ENCODE results near the gene AACS.

Gene AACS

DNA sequence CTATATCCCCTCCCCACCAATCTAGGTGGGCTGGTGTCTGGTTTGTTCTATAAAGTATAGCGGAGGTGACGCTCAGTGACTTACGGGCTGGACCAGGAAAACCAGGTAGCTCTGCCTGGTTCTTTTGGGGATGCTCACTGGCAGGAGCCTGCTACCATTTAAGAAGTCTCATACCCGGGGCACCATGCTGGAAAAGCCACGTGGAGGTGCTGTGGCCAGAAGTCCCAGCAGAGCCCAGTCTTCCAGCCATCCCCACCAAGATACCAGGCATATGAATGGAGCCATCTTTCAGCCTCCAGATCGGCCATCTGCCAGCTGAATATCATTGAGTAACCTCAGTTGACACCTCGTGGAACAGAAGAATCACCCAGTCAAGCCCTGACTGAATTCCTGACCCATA lies 87.2 kb downstream of the AACS start:
- no peak for DNase-seq (ENCODE audit: low spot score)

DNA sequence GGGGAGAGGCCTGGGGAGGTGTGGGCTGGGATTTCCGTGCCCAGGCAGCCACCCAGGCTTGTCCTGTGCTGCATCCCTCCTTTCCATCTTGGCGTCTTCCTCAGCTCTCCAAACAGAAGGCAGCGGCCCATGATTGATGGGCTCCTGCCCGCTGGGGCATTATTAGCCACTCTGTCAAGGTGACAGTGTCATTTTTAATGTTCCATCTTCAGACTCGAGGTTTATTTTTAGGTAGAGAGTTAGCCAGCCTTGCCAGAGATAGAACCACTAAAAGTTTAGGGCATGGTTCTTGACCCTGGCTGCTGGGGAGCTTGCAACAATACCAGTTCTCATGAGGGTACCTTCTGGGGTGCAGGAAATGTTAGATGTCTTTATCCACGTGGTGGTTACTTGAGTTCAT lies 90.1 kb downstream of the AACS start:
- no peak for DNase-seq (ENCODE audit: low spot score)

DNA sequence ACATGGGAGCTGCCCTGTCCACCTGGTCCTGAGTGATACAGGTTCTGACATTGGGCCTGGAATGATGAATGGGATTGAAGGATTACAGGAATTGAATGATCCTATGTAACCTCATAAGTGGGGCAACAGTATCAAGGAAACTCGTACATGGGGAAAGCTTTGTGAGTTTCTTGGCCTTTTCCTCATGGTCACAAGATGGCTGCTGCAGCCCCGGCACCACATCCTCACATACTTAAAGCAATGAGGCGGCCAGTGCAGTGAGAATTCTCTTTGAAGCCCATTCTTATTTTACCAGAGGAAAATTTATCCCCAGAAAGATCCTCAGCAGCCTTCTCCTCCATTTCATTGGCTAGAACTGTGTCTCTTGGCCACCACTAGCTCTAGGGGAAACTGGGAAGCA lies 91.9 kb downstream of the AACS start:
- no peak for DNase-seq (ENCODE audit: low spot score)

- DNase-seq (ENCODE audit: low spot score): no peak
Observed at GRCh38 chr12:125159702-125160101, 94.5 kb downstream of the AACS start.

- DNase-seq (ENCODE audit: low spot score): no peak
Observed at GRCh38 chr12:125160281-125160955, 95.2 kb downstream of the AACS start.

DNA sequence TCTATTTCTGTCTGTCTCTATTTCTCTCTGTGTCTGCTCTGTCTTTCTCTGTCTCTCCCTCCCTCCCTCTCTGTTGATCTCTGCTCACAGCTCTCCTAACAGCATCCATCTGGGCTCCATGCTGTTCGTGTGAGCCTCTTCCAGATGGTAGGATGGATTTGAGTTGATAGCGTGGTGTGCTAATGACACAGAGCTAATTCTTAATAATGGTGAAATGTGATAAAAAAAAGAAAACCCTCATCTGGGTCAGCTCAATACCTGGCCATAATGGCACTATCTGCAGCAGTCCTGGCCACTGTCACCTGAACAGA lies 96.4 kb downstream of the AACS start:
- DNase-seq (ENCODE audit: low spot score): no peak

GRCh38 chr12:125162489-125163028 lies 97.3 kb downstream of the AACS start:
- no peak for DNase-seq (ENCODE audit: low spot score)

DNA sequence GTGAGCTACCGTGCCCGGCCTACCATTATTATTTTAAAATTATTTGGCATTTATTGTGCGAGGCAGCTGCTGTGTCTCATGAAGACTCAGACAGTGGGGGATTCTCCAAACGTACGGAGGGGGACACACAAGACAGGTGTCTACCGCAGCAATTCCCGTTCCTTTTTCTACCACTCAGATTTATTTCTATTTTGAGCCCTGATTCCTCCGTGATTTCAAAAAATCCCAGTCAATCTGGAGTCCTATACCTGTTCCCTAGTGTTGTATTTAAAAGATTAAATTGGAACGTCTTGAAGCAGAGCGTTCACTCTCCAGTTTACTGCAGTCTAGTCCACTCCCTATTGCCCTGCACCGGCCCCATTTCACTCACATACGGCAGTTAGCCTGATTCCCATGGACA lies 97.9 kb downstream of the AACS start:
- no peak for DNase-seq (ENCODE audit: low spot score)

GRCh38 chr12:125164541-125164940 lies 99.3 kb downstream of the AACS start:
- no peak for DNase-seq (ENCODE audit: low spot score)

GRCh38 chr12:125166041-125166440 lies 100.8 kb downstream of the AACS start:
- no peak for DNase-seq (ENCODE audit: low spot score)

- no peak for DNase-seq (ENCODE audit: low spot score)
Observed at GRCh38 chr12:125167658-125168057, 102.4 kb downstream of the AACS start.

GRCh38 chr12:125169451-125169850 lies 104.2 kb downstream of the AACS start:
- no peak for DNase-seq (ENCODE audit: low spot score)

DNA sequence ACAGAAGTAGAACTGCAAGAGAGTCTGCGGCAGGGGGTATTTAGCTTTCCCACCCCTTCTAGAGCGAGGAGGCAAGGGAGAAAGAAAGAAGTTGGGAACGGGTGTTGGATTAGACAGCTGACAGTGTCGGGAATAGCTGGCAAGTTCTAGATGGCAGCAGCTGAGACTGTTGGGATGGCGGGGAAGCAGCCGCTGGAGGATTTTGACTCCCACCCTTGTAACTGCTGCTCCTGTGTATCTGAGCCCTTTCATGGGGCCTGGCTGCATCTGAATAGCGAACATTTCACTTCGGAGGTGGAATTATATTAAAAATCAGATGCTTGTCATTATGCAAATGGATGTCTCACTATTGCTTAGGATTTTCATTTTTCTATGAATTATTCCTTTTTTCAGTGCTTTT lies 104.6 kb downstream of the AACS start:
- no peak for DNase-seq (ENCODE audit: low spot score)

GRCh38 chr12:125171267-125171666 lies 106.0 kb downstream of the AACS start:
- no peak for DNase-seq (ENCODE audit: low spot score)

DNA sequence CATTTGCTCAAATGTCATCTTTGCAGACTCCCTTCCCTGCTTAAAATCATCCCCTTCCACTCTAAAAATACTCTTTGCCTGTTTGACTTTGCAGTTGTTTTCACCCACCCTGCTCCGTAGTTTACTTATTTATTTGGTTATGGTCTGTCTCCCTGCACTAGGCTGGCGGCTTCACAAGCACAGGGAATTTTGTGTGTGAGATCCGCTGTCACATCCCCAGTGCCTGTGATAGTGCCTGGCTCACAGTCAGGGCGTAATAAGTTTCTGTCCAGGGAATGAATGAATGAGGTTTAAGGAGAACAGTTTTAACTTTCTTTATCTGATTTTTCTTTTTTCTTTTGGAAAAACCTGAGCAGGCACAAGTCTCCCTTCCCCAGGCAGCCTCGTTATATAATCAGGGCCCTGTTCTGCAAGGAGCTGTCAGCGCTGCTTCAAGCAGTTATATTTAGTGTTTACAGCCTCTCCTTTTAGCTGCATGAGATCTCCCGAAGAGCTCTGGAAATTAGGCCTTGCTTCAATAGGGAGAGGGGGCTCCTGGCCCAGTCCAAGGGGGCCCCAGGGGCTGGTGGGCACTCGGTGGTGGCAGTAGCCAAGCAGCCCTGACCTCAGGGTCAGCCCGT lies 107.1 kb downstream of the AACS start:
- no peak for DNase-seq (ENCODE audit: low spot score)

GRCh38 chr12:125175576-125175975 lies 110.3 kb downstream of the AACS start:
- DNase-seq (ENCODE audit: low spot score): no peak

GRCh38 chr12:125178222-125178621 lies 113.0 kb downstream of the AACS start:
- no peak for DNase-seq (ENCODE audit: low spot score)

- no peak for DNase-seq (ENCODE audit: low spot score)
Observed at GRCh38 chr12:125180144-125180543, 114.9 kb downstream of the AACS start.

DNA sequence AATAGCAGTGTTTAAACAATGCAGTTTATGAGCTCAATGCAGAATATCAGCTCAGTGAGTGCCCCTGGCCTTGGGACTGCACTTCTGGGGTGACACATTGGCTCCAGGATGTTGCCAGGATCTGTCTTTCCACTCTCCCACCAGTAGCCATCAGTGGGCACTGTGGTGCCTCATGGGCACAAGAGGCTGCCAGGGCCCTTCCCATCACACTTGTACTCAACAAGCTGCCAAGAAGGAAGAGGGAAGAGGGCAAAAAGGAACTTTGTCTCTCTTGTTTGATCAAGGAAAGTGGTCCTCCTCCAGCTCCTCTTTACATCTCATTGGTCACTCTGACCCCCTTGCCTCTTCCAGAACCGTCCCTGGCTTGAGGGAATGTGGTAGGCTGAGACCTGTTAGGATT lies 115.9 kb downstream of the AACS start:
- DNase-seq (ENCODE audit: low spot score): no peak

DNA sequence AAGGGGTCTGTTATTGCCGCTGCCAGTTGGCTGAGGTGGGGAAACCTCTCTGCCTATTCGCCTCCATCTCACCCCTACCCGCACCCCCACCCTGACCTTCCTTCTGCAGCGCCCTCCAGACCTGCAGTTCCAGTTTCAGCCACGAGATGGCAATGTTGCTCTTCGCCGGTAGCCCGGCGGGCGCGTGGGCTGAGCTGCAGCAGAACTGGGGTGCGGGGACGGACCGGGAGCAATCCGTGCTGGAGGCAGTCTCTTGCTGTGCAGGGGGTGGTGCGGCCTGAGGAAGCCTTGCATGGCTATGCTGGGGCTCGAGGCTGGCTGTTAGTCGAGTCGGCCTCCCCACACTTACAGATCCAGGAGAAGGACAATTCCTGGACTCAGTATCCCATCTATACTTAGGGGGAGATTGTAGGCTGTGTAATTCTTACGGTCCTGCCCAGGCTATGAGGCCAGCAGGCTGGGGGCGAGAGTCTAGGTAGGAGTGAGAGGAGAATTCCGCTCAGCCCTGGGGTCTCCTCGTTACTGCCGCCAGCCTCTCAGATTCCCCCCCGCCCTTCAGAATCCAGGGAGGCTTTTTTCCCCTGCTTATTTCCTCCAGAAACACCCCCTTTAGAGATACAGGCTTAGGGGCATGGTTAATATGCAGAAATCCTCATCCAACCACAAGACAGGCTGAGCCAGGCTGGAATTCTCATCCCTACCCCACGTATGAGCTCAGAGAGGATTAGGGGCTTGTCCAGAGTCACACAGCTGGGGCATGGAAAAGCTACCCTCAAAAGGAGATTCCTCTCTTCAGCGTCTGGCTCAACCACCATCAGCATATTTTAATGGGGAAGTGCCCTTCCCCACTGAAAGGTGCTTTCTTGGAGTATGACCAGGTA lies 118.2 kb downstream of the AACS start:
- peak; percentile 58 for DNase-seq (ENCODE audit: low spot score)

- DNase-seq (ENCODE audit: low spot score): no peak
Observed at GRCh38 chr12:125184213-125184967, 119.2 kb downstream of the AACS start.

GRCh38 chr12:125185311-125185739 lies 120.1 kb downstream of the AACS start:
- no peak for DNase-seq (ENCODE audit: low spot score)
